Endothelial cell of umbilical vein (primary cell): ENCODE results near the gene SLAMF6.

Experiments used
- EZH2 ChIP-seq: IDR thresholded peaks from 2 replicates; pipeline ENCODE4 v1.6.1; 2012; ENCODE audit warnings: borderline replicate concordance, low read depth, mild to moderate bottlenecking, moderate library complexity, low read length, inconsistent platforms; ENCODE audit not compliant: severe bottlenecking
- POLR2AphosphoS5 ChIP-seq: IDR thresholded peaks from 2 replicates; pipeline ENCODE4 v1.6.1; 2012; ENCODE audit warnings: low read depth, mild to moderate bottlenecking, control low read depth, low read length, moderate library complexity; ENCODE audit not compliant: insufficient read depth
- TF ChIP-seq, protein P1 (sequence below), 2 donors: IDR thresholded peaks; 1 replicate in 1 of 2; 2 replicates in 1 of 2; pipeline ENCODE4 v1.5.1; 2011; ENCODE audit warnings: low read length in 2 of 2, mild to moderate bottlenecking in 2 of 2, moderate library complexity in 2 of 2, control low read depth in 1 of 2, inconsistent platforms in 1 of 2, low read depth in 1 of 2; ENCODE audit not compliant: insufficient read depth in 1 of 2; ENCODE audit errors: extremely low read depth in 1 of 2

DNA sequence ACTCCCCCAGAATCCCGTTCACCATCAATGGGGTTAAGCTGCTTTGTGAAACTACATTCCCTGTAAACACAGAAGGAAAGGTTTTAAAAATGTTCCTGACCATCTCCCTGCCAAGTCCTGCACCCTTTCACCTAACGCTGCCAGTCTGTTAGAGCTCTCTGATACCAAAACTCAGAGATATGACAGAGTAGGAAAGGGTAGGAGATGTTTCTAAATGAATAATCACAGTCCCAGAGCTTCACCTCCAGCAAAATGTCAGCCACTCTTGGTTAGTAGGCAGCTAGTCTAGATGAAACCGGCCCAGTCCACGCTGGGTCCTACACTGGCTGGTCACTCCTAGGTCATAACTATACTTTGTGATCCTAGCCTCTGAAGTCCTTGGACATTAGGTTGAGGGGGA, 26.7 kb downstream of the SLAMF6 start:
- TF ChIP-seq, protein P1, sequence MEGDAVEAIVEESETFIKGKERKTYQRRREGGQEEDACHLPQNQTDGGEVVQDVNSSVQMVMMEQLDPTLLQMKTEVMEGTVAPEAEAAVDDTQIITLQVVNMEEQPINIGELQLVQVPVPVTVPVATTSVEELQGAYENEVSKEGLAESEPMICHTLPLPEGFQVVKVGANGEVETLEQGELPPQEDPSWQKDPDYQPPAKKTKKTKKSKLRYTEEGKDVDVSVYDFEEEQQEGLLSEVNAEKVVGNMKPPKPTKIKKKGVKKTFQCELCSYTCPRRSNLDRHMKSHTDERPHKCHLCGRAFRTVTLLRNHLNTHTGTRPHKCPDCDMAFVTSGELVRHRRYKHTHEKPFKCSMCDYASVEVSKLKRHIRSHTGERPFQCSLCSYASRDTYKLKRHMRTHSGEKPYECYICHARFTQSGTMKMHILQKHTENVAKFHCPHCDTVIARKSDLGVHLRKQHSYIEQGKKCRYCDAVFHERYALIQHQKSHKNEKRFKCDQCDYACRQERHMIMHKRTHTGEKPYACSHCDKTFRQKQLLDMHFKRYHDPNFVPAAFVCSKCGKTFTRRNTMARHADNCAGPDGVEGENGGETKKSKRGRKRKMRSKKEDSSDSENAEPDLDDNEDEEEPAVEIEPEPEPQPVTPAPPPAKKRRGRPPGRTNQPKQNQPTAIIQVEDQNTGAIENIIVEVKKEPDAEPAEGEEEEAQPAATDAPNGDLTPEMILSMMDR (IDR thresholded peaks at IDR 0.05; ENCODE audit: extremely low read depth in 1 of 2, insufficient read depth in 1 of 2, low read depth in 1 of 2, low read length in 2 of 2), result no peak
- no peak for TF ChIP-seq EZH2
- no peak for TF ChIP-seq POLR2AphosphoS5
